Body of pancreas (tissue), 4 donors: ENCODE results near the gene CTRL.

Experiments used
- CTCF ChIP-seq, 7 experiments: fragments of 450-650 bp in 4 of 7; fragments of 200-600 bp in 3 of 7; sonication (generic) in 3 of 7; IDR thresholded peaks; one replicate each; pipeline ENCODE4 v1.5.1; 2016 to 2019; ENCODE audit warnings: antibody characterized with exemption in 7 of 7
- POLR2A ChIP-seq, 3 donors: fragments of 450-650 bp; IDR thresholded peaks; one replicate each; pipeline ENCODE4 v1.6.1; 2016; ENCODE audit warnings: antibody characterized with exemption in 3 of 3, mild to moderate bottlenecking in 2 of 3

GRCh38 chr16:67946128-67946569 is 14.5 kb upstream of the CTRL start:
- TF ChIP-seq CTCF (IDR thresholded peaks at IDR 0.05) (no peak), POLR2A (IDR thresholded peaks at IDR 0.05) (no peak)
